Measurements from ENCODE around the gene ZNF331. TPM values are rescaled to one million over a fixed set of nuclear protein-coding genes. Genes with fewer than 3 reads are reported as not detected.

The ZNF331 gene
- total and polyA plus RNA-seq, 2 donors, result 7.6 to 26.9 TPM

- H3K27ac ChIP-seq (ENCODE audit: low read depth in 1 of 2, low read length in 1 of 2), result no peak overlapping the region
- H3K27me3 ChIP-seq (ENCODE audit: control insufficient read depth in 2 of 2, insufficient read depth in 1 of 2, low read length in 1 of 2), result no peaks in the 10 kb centered on the region
- no peak overlapping the region for H3K4me3 ChIP-seq (ENCODE audit: low read length in 2 of 2)
- WGBS, result 93% methylated on average over 10 of the region's 10 CpGs
- no peaks in the 10 kb centered on the region for H3K36me3 ChIP-seq (ENCODE audit: control insufficient read depth in 2 of 2, insufficient read depth in 2 of 2, low read length in 1 of 2)
- no peak for DNase-seq (ENCODE audit: low read depth in 6 of 9, low spot score in 9 of 9)
- no peaks in the 10 kb centered on the region for H3K4me1 ChIP-seq (ENCODE audit: control insufficient read depth in 2 of 2, insufficient read depth in 2 of 2, low read length in 2 of 2)
- H3K9me3 ChIP-seq (ENCODE audit: control insufficient read depth in 2 of 2, insufficient read depth in 1 of 2, low read length in 1 of 2), result peaks cover 0 to 4% of the 10 kb centered on the region in 2 donors
Measured at GRCh38 chr19:53598361-53598760, 60.4 kb downstream of the ZNF331 start.

DNA sequence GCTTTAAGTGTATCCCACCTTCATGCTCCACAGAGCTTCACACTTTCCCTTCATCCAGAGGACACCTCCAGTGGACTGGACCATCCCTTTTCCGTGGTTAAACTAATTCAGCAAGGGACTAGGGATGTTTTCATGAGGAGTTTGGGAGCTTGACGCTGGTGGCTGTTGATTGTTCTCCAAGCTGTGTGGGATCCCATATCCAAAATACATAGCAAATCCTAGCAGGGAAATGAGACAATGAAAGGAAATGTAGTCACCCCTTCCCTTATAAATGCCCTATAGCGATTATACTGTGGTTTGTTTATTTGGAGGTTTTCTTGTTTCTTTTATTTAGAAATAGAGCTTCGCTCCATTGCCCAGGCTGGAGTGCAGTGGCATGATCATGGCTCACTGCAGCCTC lies 62.3 kb downstream of the ZNF331 start:
- no peaks in the 10 kb centered on the region for H3K27me3 ChIP-seq (ENCODE audit: control insufficient read depth in 2 of 2, insufficient read depth in 1 of 2, low read length in 1 of 2)
- no peak for DNase-seq (ENCODE audit: low read depth in 6 of 9, low spot score in 9 of 9)
- H3K9me3 ChIP-seq (ENCODE audit: control insufficient read depth in 2 of 2, insufficient read depth in 1 of 2, low read length in 1 of 2), result peaks cover 0 to 2% of the 10 kb centered on the region in 2 donors
- no peak overlapping the region for H3K4me3 ChIP-seq (ENCODE audit: low read length in 2 of 2)
- H3K4me1 ChIP-seq (ENCODE audit: control insufficient read depth in 2 of 2, insufficient read depth in 2 of 2, low read length in 2 of 2), result no peaks in the 10 kb centered on the region
- WGBS, result 94% methylated on average over 4 of the region's 4 CpGs
- no peak overlapping the region for H3K27ac ChIP-seq (ENCODE audit: low read depth in 1 of 2, low read length in 1 of 2)
- H3K36me3 ChIP-seq (ENCODE audit: control insufficient read depth in 2 of 2, insufficient read depth in 2 of 2, low read length in 1 of 2), result no peaks in the 10 kb centered on the region

- H3K4me3 ChIP-seq (ENCODE audit: low read length in 2 of 2), result no peak overlapping the region
- H3K4me1 ChIP-seq (ENCODE audit: control insufficient read depth in 2 of 2, insufficient read depth in 2 of 2, low read length in 2 of 2), result no peaks in the 10 kb centered on the region
- H3K27ac ChIP-seq (ENCODE audit: low read depth in 1 of 2, low read length in 1 of 2), result no peak overlapping the region
- no peaks in the 10 kb centered on the region for H3K27me3 ChIP-seq (ENCODE audit: control insufficient read depth in 2 of 2, insufficient read depth in 1 of 2, low read length in 1 of 2)
- peaks cover 2 to 15% of the 10 kb centered on the region in 2 donors for H3K9me3 ChIP-seq (ENCODE audit: control insufficient read depth in 2 of 2, insufficient read depth in 1 of 2, low read length in 1 of 2)
- WGBS, result 96% methylated on average over 15 of the region's 15 CpGs
- no peaks in the 10 kb centered on the region for H3K36me3 ChIP-seq (ENCODE audit: control insufficient read depth in 2 of 2, insufficient read depth in 2 of 2, low read length in 1 of 2)
- DNase-seq (ENCODE audit: low read depth in 6 of 9, low spot score in 9 of 9), result no peak
Measured at GRCh38 chr19:53606031-53606430, 68.1 kb downstream of the ZNF331 start.

- WGBS, result 93% methylated on average over 12 of the region's 12 CpGs
- Histone ChIP-seq H3K27ac (ENCODE audit: low read depth in 1 of 2, low read length in 1 of 2) (no peak overlapping the region), H3K36me3 (ENCODE audit: control insufficient read depth in 2 of 2, insufficient read depth in 2 of 2, low read length in 1 of 2) (no peaks in the 10 kb centered on the region), H3K4me1 (ENCODE audit: control insufficient read depth in 2 of 2, insufficient read depth in 2 of 2, low read length in 2 of 2) (no peaks in the 10 kb centered on the region), H3K27me3 (ENCODE audit: control insufficient read depth in 2 of 2, insufficient read depth in 1 of 2, low read length in 1 of 2) (no peaks in the 10 kb centered on the region), H3K9me3 (ENCODE audit: control insufficient read depth in 2 of 2, insufficient read depth in 1 of 2, low read length in 1 of 2) (peaks cover 0 to 15% of the 10 kb centered on the region in 2 donors), H3K4me3 (ENCODE audit: low read length in 2 of 2) (no peak overlapping the region)
- DNase-seq (ENCODE audit: low read depth in 6 of 9, low spot score in 9 of 9), result no peak
Measured at GRCh38 chr19:53608381-53608780, 70.4 kb downstream of the ZNF331 start.

DNA sequence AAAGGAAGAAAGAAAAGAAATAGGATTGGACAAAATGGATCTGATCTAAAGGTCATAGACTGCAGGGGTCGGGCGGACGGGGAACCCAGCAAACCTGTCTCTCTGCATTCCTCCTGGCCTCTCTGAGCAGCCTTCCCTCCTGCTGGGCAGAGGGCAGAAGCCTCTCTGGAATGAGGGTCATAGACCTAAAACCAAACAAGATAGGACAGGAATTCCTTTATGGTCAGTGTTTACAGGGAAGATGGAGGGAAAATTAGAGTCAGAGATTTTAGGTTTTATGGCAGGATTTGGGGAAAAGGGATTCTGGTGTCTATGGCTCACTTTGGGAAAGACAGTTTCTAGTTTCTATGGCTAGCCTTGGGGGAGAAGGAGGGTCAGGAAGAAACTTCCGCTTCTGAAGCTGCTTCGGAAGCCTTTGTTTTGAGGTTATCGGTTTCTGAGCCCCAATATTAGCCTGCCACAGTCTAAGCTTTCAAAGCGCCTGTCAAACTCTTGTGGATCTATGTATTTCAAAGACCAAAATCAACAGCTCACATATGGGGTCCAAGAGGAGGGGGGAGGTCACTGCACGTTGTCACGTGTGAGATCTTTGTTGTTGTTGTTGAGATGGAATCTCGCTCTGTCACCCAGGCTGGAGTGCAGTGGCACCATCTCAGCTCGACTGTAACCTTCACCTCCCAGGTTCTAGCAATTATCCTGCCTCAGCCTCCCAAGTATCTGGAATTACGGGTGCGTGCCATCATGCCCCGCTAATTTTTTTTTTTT lies 75.0 kb downstream of the ZNF331 start:
- Histone ChIP-seq H3K4me1 (ENCODE audit: control insufficient read depth in 2 of 2, insufficient read depth in 2 of 2, low read length in 2 of 2) (no peaks in the 10 kb centered on the region), H3K27ac (ENCODE audit: low read depth in 1 of 2, low read length in 1 of 2) (no peak overlapping the region), H3K4me3 (ENCODE audit: low read length in 2 of 2) (no peak overlapping the region), H3K9me3 (ENCODE audit: control insufficient read depth in 2 of 2, insufficient read depth in 1 of 2, low read length in 1 of 2) (peaks cover 0 to 3% of the 10 kb centered on the region in 2 donors), H3K27me3 (ENCODE audit: control insufficient read depth in 2 of 2, insufficient read depth in 1 of 2, low read length in 1 of 2) (no peaks in the 10 kb centered on the region), H3K36me3 (ENCODE audit: control insufficient read depth in 2 of 2, insufficient read depth in 2 of 2, low read length in 1 of 2) (no peaks in the 10 kb centered on the region)
- WGBS, result 94% methylated on average over 14 of the region's 14 CpGs
- no peak for DNase-seq (ENCODE audit: low read depth in 6 of 9, low spot score in 9 of 9)

DNA sequence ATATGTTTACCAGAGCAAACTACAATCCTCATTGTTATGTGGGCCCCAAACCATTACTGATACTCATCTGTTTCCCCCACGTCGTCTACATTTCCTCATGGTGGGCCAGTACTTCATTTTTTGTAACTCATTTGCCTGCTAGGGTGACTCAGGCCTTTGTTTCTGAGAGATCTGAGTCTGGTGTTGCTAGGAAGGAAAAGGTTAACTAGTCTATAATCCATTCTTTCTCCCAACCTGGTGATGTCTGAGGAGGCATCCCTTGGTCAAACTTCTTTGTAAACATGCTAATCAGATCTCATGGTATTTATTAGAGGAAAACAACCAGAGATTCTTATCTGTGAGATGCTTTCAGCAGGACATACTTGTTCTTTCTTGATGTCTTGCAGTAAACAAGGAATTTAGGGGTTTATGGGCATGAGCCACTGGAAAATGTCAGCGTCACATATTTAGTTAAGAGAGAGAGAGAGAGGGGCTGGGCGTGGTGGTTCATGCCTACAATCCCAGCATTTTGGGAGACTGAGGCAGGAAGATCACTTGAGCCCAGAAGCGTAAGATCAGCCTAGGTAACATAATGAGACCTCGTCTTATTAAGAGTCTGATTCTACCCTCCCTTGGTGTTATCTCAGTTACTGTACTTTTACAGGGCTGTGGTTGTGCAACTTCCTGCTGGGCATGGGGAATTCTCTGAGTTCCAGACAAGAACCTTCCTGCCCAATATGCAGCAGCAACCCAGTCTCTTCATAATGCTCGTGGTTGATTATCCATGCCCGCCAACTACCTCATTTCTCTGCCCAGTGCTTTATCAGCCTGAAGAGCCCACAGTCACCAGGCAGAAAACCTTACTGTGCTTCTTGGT lies 84.2 kb downstream of the ZNF331 start:
- no peak overlapping the region for H3K27ac ChIP-seq (ENCODE audit: low read depth in 1 of 2, low read length in 1 of 2)
- no peak overlapping the region for H3K4me3 ChIP-seq (ENCODE audit: low read length in 2 of 2)
- 50% methylated on average over 8 of the region's 8 CpGs for WGBS
- no peaks in the 10 kb centered on the region for H3K4me1 ChIP-seq (ENCODE audit: control insufficient read depth in 2 of 2, insufficient read depth in 2 of 2, low read length in 2 of 2)
- no peaks in the 10 kb centered on the region for H3K36me3 ChIP-seq (ENCODE audit: control insufficient read depth in 2 of 2, insufficient read depth in 2 of 2, low read length in 1 of 2)
- DNase-seq (ENCODE audit: low read depth in 6 of 9, low spot score in 9 of 9), result no peak
- no peaks in the 10 kb centered on the region for H3K27me3 ChIP-seq (ENCODE audit: control insufficient read depth in 2 of 2, insufficient read depth in 1 of 2, low read length in 1 of 2)
- no peaks in the 10 kb centered on the region for H3K9me3 ChIP-seq (ENCODE audit: control insufficient read depth in 2 of 2, insufficient read depth in 1 of 2, low read length in 1 of 2)

DNA sequence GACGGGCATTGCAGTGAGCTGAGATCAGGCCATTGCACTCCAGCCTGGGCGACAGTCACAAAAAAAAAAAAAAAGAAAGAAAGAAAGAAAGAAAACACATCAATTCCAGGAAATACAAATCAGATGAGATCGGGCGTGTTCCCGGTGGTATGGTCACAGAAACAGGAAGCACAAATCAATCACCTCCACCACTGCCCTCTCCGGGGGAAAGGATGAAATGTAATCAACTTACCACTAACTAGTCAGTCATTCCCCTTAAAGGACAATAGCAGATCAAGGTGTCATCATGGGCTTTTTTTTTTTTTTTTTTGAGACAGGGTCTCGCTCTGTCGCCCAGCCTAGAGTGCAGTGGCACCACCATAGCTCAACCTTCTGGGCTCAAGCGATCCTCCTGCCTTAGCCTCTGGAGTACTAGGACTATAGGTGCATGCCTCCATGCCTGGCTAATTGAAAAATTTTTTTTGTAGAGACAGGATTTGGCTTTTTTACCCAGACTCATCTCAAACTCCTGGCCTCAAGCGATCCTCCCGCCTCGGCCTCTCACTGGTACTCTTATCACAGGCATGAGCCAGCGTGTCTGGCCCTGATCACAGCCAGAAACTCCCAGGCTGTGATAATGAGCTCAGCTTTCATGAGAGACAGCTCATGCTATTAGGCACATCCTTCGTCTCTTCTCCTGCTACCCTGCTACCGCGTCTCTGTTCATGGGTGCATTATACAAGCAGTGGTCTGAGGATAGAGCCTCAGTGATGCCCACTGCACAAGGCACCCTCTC lies 87.0 kb downstream of the ZNF331 start:
- no peak overlapping the region for H3K27ac ChIP-seq (ENCODE audit: low read depth in 1 of 2, low read length in 1 of 2)
- 56% methylated on average over 16 of the region's 16 CpGs for WGBS
- no peaks in the 10 kb centered on the region for H3K9me3 ChIP-seq (ENCODE audit: control insufficient read depth in 2 of 2, insufficient read depth in 1 of 2, low read length in 1 of 2)
- H3K4me1 ChIP-seq (ENCODE audit: control insufficient read depth in 2 of 2, insufficient read depth in 2 of 2, low read length in 2 of 2), result no peaks in the 10 kb centered on the region
- no peak overlapping the region for H3K4me3 ChIP-seq (ENCODE audit: low read length in 2 of 2)
- H3K36me3 ChIP-seq (ENCODE audit: control insufficient read depth in 2 of 2, insufficient read depth in 2 of 2, low read length in 1 of 2), result no peaks in the 10 kb centered on the region
- no peak for DNase-seq (ENCODE audit: low read depth in 6 of 9, low spot score in 9 of 9)
- no peaks in the 10 kb centered on the region for H3K27me3 ChIP-seq (ENCODE audit: control insufficient read depth in 2 of 2, insufficient read depth in 1 of 2, low read length in 1 of 2)

GRCh38 chr19:53626486-53626885 lies 88.5 kb downstream of the ZNF331 start:
- no peak for DNase-seq (ENCODE audit: low read depth in 6 of 9, low spot score in 9 of 9)
- Histone ChIP-seq H3K9me3 (ENCODE audit: control insufficient read depth in 2 of 2, insufficient read depth in 1 of 2, low read length in 1 of 2) (no peaks in the 10 kb centered on the region), H3K4me1 (ENCODE audit: control insufficient read depth in 2 of 2, insufficient read depth in 2 of 2, low read length in 2 of 2) (no peaks in the 10 kb centered on the region), H3K27me3 (ENCODE audit: control insufficient read depth in 2 of 2, insufficient read depth in 1 of 2, low read length in 1 of 2) (no peaks in the 10 kb centered on the region), H3K36me3 (ENCODE audit: control insufficient read depth in 2 of 2, insufficient read depth in 2 of 2, low read length in 1 of 2) (no peaks in the 10 kb centered on the region), H3K27ac (ENCODE audit: low read depth in 1 of 2, low read length in 1 of 2) (no peak overlapping the region), H3K4me3 (ENCODE audit: low read length in 2 of 2) (no peak overlapping the region)
- WGBS, result 98% methylated on average over 9 of the region's 9 CpGs

- Histone ChIP-seq H3K4me1 (ENCODE audit: control insufficient read depth in 2 of 2, insufficient read depth in 2 of 2, low read length in 2 of 2) (no peaks in the 10 kb centered on the region), H3K4me3 (ENCODE audit: low read length in 2 of 2) (no peak overlapping the region), H3K9me3 (ENCODE audit: control insufficient read depth in 2 of 2, insufficient read depth in 1 of 2, low read length in 1 of 2) (no peaks in the 10 kb centered on the region), H3K27me3 (ENCODE audit: control insufficient read depth in 2 of 2, insufficient read depth in 1 of 2, low read length in 1 of 2) (no peaks in the 10 kb centered on the region), H3K27ac (ENCODE audit: low read depth in 1 of 2, low read length in 1 of 2) (no peak overlapping the region), H3K36me3 (ENCODE audit: control insufficient read depth in 2 of 2, insufficient read depth in 2 of 2, low read length in 1 of 2) (no peaks in the 10 kb centered on the region)
- no peak for DNase-seq (ENCODE audit: low read depth in 6 of 9, low spot score in 9 of 9)
- WGBS, result 94% methylated on average over 6 of the region's 6 CpGs
Measured at GRCh38 chr19:53626976-53627375, 89.0 kb downstream of the ZNF331 start.

All from thymus (tissue), 11 donors.